NCI-H2227 (cell line): ENCODE measurements around the gene THOP1.

ENCODE experiments used
- DNase-seq: peaks from one replicate; lab custom pipeline; 2025; ENCODE audit not compliant: unreplicated experiment; lab: John Stamatoyannopoulos, UW

The THOP1 gene

DNA sequence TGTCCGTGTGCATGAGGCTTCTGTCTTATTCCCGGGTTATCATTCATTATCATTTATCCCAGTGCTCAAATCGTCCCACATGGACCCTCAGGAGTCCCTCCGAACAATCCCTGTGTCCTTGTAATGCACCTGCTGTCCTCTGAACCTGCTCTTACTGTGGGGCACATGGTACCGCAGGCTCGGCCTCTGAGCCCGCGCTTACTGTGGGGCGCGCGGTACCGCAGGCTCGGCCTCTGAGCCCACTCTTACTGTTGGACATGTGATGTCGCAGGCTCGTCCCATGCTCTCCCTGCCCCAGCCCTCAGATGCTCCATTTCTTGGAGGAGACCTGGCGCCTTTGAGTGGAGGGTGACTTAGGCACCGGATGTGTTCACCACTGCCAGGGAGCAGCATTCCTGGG, 17.5 kb downstream of the THOP1 start:
- no peak for DNase-seq

GRCh38 chr19:2803486-2804155, 18.3 kb downstream of the THOP1 start:
- DNase-seq = no peak

GRCh38 chr19:2804156-2805004, 19.1 kb downstream of the THOP1 start:
- no peak for DNase-seq

DNA sequence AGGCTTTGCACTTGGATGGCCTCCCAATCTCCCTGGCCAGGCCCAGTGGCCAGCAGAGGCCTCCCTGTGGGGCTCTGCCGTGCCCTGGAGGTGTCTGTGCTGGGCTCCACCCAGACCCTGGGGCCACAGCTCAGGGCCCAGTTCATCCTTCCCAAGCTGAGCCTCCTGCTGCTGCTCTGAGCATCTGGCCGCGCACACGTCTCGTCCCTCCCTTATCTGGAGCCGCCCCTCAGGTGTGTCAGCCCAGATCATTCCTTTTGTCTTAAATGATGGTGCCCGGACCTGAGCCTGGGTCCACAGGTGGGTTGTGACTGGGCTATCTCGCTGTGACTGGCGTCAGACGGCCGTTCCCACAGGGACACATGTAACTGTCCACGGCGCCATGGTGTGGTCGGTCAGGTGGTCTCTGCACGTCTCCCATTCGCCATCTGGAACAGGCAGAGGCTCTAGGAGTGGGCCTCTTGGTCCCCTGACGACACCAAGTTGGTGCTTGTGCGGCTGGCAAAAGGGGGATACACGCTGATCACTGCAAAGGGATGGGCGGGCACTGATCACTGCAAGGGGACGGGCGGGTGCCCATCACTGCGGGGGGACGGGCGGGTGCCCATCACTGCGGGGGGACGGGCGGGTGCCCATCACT, 20.1 kb downstream of the THOP1 start:
- DNase-seq = no peak

GRCh38 chr19:2805991-2806649, 20.8 kb downstream of the THOP1 start:
- no peak for DNase-seq

GRCh38 chr19:2806736-2807378, 21.6 kb downstream of the THOP1 start:
- DNase-seq = no peak

DNA sequence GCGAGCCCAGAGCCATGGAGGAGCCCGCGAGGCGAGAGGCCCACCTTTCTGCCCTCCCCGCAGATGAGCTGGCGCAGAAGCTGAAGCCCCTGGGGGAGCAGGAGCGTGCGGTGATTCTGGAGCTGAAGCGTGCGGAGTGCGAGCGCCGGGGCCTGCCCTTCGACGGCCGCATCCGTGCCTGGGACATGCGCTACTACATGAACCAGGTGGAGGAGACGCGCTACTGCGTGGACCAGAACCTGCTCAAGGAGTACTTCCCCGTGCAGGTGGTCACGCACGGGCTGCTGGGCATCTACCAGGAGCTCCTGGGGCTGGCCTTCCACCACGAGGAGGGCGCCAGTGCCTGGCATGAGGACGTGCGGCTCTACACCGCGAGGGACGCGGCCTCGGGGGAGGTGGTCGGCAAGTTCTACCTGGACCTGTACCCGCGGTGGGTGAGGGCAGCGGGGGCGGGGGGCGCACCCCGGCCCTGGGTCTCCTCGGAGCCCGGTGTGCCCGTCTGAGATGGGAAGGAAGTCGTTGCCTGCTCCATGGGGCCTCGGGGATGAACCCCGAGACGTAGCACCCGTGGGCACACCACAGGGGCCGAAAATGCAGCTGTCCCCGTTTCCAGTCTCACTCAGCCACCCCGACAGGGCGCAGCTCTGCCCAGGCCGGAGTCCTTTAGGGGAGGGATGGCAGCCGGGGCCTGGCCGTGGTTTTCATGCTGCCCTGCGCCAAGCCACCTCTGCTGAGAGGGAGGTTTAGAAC, 22.3 kb downstream of the THOP1 start:
- DNase-seq = no peak

DNA sequence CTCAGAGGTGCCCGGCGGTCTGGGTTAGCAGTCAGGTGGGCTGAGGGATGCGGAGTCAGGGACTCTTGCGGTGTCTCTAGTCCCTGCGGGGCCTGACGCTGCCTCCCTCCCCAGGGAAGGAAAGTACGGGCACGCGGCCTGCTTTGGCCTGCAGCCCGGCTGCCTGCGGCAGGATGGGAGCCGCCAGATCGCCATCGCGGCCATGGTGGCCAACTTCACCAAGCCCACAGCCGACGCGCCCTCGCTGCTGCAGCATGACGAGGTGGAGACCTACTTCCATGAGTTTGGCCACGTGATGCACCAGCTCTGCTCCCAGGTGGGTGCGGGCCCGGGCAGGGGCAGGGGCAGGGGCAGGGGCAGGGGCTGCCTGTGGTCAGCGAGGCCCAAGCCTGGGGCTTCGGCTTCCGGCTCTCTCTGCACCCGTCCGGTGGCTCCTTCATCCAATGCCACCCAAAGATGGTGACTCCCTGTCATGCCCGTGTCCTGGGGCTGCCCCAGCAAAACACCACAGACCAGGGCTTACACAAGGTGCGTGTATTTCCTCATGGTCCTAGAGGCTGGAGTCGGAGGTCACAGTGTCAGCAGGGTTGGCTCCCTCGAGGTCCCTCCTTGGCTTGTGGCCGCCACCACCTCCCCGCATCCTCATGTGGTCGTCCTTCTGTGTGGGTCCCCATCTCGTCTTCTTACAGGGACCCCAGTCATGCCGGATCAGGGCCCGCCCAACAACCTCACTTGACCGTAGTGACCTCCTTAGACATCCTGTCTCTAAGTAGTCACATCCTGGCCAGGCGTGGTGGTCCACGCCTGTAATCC, 23.0 kb downstream of the THOP1 start:
- DNase-seq = no peak

DNA sequence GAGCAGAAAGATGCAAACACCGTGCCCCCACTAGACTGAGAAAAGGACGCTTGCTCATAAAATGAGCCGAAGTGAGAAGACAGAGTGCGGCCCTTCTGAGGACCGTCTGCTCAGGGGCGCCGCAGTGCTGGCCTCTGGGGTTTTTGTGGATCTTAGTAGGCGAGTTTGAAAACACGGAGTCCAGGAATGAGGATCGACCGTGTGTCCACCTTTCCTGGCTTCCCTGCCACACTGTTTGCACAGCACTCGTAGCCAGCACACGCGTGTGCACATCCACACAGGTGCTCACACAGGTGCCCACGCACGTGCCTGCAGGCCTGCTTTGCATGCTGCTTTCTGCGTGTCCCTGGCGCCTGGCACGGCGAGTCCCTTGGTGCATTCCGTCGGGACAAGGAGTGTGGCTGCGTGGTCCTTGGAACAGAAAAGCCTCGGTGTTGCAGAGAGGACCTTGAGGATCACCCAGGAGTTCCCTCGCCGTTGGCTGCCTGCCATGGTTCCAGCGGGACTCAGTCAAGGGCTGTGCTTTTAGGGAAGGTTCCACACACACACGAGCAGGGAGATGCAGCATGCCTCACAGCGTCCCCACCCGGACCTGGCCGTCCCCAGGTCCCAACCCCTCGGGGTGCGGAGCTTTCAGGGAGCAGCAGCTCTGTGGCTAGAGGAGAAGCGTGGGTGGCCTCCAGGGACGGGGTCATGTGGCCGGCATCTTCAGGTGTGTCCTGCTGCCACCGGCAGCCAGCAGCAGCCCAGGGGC, 24.3 kb downstream of the THOP1 start:
- no peak for DNase-seq

GRCh38 chr19:2810141-2811091, 25.1 kb downstream of the THOP1 start:
- DNase-seq = no peak

GRCh38 chr19:2811221-2811722, 26.0 kb downstream of the THOP1 start:
- DNase-seq = no peak

- DNase-seq = no peak
Measured at GRCh38 chr19:2811735-2812413, 26.6 kb downstream of the THOP1 start.

- DNase-seq = no peak
Measured at GRCh38 chr19:2812414-2813234, 27.3 kb downstream of the THOP1 start.

DNA sequence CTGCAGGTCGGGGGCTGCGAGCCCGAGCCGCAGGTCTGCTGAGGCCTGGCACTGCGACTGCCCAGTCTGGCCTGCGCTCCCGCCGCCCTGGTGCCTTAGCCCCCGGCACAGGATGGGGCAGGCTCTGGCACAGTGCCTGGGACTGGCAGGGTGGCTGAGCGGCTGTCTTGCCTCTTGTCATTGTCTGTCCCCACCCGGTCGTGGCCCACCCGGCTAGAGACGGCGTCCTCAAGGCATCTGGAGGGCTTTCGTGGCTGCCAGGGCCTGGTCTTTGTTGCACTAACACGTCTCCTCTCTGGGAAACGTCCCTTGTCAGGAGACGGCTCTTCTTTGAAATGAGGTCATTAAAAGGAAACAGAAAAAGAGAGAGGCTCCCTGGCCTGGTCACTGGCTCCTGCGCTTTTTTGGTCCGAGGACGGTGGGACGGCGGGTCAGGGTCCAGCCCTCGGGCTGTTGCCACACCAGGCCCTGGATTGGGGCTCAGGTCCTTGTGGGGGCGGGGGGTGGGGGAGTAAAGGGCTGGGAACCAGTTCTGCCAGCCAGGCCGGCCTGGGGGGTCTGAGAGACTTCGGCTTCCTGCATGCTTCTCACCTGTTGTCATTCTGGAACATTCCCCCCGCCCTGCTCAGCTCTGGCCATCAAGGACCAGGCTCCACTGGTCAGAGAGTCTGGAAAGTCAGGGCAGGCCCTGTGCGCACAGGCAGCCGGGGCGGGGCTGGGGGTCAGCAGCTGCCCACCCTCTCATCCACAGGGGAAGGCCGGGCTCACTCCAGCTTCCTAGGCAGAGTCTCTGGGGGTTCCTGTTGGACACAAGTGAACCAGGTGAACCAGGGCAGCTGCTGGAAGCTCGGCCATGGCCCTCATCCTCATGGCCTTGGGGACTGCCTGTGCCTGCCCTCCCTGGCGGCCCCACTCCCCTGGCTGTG, 28.2 kb downstream of the THOP1 start:
- no peak for DNase-seq

DNA sequence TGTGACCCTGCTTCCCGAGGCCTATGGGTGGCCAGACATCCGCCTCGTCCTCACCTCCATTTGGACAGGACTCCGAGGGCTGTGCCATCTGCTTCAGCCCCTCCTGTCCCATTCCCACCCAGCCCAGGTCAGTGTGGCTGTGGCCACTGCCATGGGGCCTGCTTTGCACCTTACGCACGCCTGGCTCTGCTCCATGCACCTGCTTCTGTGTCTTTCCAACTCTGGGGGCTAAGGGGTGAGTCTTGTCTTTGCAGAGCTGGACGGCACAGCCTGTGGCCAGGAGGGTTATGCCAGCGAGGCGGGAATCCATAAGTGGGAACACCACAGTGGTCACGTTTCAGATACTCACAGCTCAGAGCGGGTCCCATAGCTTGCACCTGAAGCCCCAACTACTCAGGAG, 29.1 kb downstream of the THOP1 start:
- DNase-seq = no peak
